GM18519 (cell line): Measurements from ENCODE around the gene POP5.
"Not testable (repeated sequence)": the region's sequence is repeated elsewhere in the genome, so short reads cannot be mapped to it uniquely, and the experiment has no call there.

Source experiments
- ATAC-seq: cut with Tn5 transposase; IDR thresholded peaks from one replicate; pipeline ENCODE4 v1.9.1; 2021; ENCODE audit warnings: mild to moderate bottlenecking, moderate library complexity; ENCODE audit not compliant: unreplicated experiment, low FRiP score

POP5 gene

GRCh38 chr12:120538281-120539156 is 42.7 kb downstream of the POP5 start:
- no peak for ATAC-seq

GRCh38 chr12:120537856-120538220 is 43.4 kb downstream of the POP5 start:
- ATAC-seq = no peak

DNA sequence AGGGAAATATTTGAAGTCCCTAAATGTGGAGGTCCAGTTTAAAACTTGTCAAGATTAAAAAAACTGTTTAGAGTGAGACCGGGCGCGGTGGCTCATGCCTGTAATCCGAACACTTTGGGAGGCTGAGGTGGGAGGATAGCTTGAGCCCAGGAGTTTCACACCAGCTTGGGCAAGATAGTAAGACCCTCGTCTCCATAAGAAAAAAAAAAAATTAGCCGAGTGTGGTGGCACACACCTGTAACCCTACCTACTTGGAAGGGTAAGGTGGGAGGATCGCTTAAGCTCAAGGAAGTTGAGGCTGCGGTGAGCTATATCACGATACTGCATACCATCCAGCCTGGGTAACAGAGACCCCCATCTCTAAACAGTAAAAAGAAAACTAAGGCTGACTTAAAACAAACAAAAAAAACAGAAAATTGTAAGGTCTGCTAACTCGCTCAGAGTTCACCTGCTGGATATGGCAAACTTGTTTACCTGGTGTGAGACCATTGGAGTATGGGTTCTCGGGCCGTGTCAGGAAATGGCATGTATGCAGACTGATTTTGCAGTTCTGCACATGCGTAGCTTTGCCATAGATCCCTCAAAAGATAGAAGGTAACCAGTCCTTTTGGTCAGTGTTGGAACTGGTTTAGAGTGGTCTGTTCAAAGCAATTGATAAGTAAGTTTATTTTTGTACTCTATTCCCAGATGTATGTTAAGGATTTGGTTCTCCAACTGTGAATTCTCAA is 45.0 kb downstream of the POP5 start:
- ATAC-seq = no peak

DNA sequence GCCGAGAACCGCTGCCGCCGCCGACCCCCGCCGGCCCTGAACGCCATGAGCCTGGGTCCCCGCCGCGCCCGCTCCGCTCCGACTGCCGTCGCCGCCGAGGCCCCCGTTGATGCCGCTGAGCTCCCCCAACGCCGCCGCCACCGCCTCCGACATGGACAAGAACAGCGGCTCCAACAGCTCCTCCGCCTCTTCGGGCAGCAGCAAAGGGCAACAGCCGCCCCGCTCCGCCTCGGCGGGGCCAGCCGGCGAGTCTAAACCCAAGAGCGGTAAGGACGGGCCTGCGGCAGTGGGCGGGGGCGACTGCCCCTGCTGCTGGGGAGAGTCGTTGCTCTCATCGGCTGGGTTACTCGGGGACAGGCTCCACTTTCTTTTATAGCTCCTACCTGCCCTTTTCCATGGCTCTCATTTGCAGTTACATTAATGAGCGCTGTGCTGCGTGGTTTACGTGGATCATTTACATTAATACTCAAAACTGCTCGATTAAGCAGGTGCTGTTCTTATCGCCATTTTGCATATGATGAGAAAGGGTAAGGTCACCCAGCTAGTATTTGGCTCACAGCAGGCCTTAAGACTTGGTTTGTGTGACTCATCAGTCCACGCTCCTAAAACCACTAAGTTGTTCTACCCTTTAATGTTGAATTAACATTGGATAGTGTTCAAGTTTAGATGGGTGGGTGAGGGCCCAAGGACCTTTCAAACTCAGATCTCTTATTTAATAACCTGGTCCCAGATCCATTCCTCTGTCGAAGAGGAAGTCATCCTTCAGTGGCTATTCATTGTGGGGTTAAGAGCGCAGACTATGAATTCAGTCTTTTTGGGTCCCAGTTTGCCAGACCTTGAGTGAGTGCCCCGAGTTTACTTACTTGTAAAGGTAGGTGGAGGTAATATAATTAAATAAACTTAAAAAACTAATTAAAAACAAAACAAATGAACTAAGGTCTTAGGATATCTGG is 46.2 kb downstream of the POP5 start:
- ATAC-seq = no peak

DNA sequence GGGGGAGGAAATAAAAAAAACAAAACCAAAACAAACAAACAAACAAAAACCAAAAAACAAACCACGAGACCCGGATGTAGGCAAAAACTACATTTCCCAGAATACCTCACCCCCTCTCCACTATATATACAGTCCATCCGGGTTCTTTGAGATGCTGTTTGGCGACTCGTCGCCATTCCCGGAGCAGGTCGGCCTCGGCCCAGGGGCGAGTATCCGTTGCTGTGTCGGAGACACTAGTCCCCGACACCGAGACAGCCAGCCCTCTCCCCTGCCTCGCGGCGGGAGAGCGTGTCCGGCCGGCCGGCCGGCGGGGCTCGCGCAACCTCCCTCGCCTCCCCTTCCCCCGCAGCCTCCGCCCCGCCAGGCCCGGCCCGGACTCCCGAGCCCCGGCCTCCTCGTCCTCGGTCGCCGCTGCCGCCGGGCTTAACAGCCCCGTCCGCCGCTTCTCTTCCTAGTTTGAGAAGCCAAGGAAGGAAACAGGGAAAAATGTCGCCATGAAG is 46.9 kb downstream of the POP5 start, which contains the start of gene RNF10:
Gene RNF10, plus strand, starts transcription at position 154 of the 500 bp plus-strand sequence. CDS start 456 bp downstream, outside the sequence.
- ATAC-seq = no peak

DNA sequence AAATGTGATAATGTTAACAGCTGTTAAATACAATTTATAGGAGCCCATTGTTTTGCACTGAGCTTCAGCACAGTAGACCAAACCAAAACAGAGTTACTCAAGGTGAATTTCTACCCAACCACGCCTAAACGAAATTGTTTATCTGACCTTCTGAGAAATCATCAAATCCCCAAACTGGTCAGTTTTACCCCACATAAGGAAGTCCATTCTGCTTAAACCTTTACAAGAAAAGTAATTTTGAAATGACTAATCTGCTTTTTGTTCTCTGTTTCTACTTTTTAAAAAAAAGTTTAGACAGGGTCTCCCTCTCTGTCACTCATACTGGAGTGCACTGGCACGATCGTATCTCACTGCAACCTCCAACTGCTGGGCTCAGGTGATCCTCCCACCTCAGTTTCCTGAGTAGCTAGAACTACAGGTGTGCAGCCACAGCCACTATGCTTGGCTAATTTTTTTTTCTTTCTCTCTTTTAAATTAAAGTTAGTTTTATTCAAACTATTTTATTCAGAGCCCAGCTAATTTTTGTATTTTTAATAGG is 48.4 kb downstream of the POP5 start:
- ATAC-seq = no peak

DNA sequence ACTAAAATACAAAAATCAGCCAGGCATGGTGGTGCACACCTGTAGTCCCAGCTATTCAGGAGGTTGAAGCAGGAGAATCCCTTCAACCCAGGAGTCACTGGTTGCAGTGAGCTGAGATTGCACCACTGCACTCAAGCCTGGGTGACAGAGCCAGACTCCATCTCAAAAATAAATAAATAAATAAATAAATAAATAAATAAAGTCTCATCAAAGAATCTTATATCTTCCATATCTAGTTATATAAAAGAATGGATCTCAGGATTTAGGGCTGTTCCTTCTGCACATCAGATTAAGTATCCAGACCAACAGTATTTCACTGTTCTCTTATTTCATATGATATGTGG is 50.8 kb downstream of the POP5 start:
- not testable (repeated sequence) for ATAC-seq

GRCh38 chr12:120529641-120530417 is 51.4 kb downstream of the POP5 start:
- ATAC-seq = no peak

GRCh38 chr12:120528861-120529525 is 52.2 kb downstream of the POP5 start, which contains the start of gene COQ5:
COQ5 (minus strand) TSS chr12:120529158; CDS start chr12:120529141, 17 bp downstream.
- ATAC-seq = peak; percentile 60
